HG03159 (cell line): ENCODE data around the gene KCNJ2.
A peak's percentile ranks its signal among the peaks of the same experiment; 100 is the strongest.

ENCODE experiments used
- ATAC-seq: cut with Tn5 transposase; IDR thresholded peaks from one replicate; pipeline ENCODE4 v1.9.1; 2021; ENCODE audit warnings: mild to moderate bottlenecking, moderate library complexity; ENCODE audit not compliant: unreplicated experiment

The KCNJ2 gene

DNA sequence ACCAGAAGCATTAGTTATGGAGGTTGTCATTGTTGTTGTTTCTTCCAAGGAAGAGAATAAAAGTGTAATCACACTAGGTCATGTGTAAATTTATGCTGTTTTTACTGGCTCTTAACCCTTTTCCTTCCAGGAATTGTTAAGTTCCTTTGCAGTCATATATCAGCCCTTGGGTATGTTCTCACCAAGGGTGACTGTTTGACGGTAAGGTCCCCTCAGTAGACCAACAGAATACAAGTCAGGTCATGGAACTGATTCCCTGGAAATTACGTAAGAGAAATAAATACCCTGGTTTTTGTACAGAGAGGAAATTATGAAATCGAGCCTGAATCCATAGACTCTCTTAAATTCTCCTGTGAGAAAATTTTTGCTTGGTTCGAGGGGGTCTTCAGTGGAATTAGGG lies 11.2 kb upstream of the KCNJ2 start:
- ATAC-seq = no peak

- no peak for ATAC-seq
Observed at GRCh38 chr17:70158591-70158990, 10.7 kb upstream of the KCNJ2 start.

GRCh38 chr17:70159980-70160379 lies 9.4 kb upstream of the KCNJ2 start:
- ATAC-seq = no peak

DNA sequence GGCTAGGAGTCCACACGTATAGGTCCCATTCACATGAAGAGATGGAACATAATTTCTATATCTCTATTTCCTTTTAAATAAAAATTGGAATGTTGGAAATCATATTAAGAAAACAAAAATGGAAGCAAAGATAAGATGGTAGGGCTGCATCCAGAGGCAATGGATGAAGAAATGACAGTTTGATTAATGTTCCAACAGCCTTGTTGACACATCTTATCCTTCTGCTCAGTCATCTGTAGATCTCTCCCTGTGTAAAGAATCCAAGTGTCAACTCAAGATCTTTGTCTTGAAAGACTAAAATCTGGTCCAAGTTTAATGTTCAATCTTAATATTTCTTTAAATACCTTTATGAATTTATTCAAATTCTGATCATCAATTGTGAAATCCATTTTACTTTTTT lies 7.8 kb upstream of the KCNJ2 start:
- ATAC-seq = no peak

DNA sequence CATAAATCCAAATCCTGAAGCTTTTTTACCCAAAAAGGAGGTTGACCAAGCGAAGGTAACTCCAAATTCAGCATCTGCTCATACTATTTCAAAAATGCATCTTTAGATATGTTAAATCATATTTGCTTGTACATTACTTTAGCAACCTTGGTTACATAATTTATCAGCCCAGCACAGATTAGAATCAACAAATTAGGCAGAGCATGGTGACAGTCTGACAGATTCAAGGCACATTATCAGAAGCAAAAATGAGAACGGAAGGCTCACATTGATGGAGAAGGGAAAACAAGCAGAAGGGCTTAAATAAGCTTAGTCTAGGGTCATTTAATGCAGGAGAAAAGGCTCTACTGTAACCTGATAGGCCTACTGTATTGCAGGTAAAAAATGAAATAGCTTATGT lies 3.9 kb upstream of the KCNJ2 start:
- no peak for ATAC-seq

DNA sequence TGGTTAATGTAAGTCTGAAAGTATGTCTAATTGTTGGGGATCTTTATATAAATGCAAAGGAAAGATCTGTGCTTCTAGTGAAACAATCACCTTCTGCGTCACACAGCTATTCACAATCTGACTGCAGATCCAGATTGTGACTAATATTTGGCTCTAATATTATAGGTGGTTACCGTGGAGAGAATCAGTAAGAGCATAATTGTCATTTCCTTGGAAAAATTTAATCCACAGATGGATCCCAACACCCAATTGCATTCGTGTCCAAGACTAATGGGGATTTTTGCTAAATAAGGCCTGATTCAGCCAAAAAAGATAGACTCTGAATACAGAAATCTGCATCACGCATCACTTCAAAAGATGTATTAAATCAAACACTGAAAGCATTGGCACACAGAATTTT lies 2.7 kb upstream of the KCNJ2 start:
- ATAC-seq = no peak

GRCh38 chr17:70168044-70168976 lies 1.0 kb upstream of the KCNJ2 start:
- peak; percentile 19 for ATAC-seq

- ATAC-seq = no peak
Observed at GRCh38 chr17:70169709-70170597, 621 bp downstream of the KCNJ2 start.

DNA sequence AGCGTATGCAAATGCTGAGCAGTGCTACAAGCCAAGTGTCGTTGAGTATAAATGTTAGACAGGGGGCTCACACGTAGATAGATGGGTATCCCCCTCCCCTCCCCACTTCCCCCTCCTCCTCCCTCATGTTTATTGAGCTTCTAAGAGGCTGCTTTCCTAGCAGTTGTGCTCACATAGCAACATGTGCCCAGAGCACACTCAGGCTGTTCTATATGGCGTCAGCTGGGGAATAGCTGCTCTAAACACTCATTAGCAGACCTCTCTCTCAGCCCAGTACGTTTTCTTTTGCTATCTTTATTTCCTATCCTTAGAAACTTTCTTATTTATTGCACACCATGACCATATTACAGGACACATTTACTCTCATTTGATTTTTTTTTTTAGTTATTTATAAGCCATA lies 1.8 kb downstream of the KCNJ2 start:
- no peak for ATAC-seq

GRCh38 chr17:70172449-70172848 lies 3.1 kb downstream of the KCNJ2 start:
- ATAC-seq = no peak

- no peak for ATAC-seq
Observed at GRCh38 chr17:70172923-70173322, 3.6 kb downstream of the KCNJ2 start.

DNA sequence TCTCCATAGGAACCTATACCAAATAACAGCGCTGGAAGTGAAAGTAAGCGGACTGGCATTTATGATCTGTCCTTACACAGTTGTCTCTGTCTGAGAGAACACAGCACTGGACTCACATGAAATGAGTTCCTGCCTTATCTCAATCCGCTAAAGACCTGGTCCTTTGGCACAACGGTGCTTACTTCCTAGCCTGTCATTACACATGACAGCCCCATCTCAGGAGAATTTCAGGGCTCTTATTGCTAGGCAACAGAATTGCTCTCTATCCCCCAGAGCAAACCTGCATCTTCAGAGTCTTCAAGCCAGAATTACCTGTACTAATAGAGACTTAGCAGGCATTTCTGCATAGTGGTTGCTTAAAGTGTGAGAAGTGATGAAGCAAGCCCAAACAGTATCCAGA lies 4.3 kb downstream of the KCNJ2 start:
- ATAC-seq = no peak

DNA sequence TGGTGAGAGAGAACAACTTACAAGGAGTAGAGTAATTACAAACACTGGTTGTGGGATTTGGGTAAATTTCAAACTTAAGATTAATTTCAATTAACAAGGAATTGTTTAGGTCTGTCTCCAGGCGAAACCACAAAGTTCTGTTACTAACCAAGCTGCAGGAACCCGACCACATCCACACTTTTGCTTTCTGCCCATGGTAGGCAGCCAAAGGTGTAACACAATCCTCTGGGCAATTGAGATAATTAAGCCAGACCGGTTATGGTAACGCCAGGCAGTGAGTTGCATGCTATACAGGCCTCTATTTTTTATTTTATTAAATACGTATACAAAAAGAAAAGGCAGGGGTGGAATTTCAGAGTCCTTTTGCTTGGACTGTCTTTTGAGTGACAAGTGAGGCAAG lies 12.0 kb downstream of the KCNJ2 start:
- no peak for ATAC-seq

GRCh38 chr17:70181866-70182265 lies 12.5 kb downstream of the KCNJ2 start:
- no peak for ATAC-seq

DNA sequence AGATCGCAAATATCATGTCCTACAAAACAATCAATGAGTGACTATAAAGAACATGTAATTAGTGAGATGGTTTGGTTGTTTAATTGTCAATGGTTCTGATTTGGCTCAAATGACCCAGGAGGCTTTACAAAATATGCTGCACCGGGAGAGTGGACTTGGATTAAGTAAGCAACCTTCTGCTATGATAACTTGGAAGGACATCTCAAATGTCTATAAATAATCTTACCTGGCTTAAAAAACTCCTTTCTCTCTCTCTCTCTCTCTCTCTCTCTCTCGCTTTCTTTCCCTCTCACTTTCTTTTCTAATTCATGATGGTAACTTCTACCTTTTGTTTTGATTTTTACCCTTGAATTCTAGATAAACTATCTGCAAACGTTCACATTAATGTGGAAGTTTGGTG lies 14.2 kb downstream of the KCNJ2 start:
- no peak for ATAC-seq

DNA sequence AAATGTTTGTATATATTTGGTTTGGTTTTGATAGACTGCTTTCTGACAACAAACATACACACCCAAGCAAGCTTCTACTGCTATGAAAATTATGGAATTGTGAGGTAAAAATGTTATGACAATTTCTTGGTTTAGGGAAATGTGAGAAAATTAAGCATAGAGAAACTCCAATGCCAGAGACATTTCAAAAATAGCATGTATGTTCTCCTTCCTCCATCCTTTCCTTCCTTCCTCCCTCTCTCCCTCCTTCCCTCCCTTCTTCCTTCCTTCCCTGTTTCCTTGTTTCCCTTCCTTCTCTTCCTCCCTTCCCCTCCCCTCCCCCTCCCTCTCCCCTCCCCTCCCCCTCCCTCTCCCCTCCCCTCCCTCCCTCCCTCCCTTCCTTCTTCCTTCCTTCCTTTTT lies 14.9 kb downstream of the KCNJ2 start:
- no peak for ATAC-seq

DNA sequence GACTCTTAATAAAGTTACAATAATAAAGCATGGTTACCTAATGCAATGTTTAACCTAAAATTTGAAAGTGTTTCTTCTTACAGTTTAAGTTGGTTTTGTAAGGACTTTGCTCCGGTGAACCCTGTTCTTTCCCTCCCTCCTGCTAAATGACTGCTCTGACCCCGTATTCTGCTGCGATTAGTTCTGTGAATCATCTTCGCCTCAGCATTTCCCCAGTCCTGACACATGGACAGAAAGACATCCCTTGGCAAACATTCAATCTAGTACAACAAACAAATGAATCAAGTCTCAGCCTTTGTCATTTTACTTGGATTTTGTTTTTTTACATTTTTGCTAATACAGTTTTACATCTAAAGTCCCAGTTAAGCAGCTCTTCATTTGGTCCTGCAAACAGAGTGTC lies 15.4 kb downstream of the KCNJ2 start:
- ATAC-seq = no peak

GRCh38 chr17:70185285-70185684 lies 16.0 kb downstream of the KCNJ2 start:
- ATAC-seq = no peak

DNA sequence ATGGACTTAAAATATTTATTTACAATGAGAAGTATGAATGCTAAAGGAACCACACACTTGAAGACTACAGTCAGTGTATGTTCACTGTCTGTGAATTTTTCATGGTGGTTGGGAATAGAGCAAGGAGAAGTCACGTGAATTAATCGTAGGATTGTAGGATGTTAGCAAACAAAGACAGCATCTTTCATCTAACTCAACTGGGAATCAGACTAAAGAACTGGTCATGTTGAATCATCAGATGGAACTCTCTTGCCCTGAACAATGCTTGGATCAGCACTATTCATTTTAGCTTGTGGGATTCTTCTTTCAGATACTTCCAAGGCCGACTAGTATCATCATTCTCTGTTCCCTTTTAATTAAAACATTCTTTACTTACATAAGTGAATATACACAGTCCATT lies 18.1 kb downstream of the KCNJ2 start:
- ATAC-seq = no peak

DNA sequence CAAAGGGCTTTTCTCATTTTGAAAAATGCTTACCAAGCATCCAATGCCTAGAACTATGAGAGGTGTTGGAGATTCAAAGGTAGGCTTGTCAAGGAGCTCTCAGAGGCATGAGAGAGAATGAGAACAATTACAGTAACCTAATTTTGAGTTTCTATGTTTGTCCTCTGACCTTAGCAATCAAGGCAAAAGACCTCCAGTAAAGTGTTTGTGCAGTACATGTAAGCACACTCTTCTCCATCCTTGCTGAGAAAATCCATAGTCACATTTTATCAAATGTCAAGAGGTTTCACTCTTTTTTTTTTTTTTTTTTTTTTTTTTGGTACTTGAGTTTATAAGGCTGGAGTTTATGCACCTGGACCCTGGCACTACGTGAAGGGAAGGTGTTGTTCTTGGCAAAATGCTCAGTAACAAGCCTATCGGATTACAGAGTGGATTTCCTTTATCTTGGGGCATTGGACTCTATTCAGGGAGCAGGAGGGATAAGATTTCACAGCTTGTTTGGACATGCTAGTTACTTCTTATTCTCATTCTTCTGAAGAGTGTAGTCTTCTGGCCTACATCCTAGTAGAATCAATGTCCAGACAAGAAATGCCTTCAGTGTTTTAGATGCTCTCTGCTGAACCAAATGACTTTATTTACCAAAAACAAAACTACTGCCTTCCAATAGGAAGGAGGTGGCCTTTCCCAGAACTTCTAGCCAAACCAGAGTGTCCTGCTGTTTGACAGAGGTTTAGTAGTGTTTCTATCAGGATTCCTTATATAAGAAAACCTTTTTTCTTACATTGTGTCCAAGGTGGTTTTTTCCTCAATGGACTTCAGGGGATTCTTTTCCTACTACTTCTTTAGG lies 21.9 kb downstream of the KCNJ2 start:
- no peak for ATAC-seq

GRCh38 chr17:70195091-70195490 lies 25.8 kb downstream of the KCNJ2 start:
- no peak for ATAC-seq
